HepG2 (cell line): Measurements from ENCODE around the gene TSTD2. TPM values are rescaled to one million over a fixed set of nuclear protein-coding genes. Genes with fewer than 3 reads are reported as not detected.

Source experiments
- ATAC-seq: fragments of 200-7000 bp; cut with Tn5 transposase; 3 replicates; pipeline ENCODE4 v1.9.1; 2020; ENCODE audit warnings: mild to moderate bottlenecking, moderate library complexity
- BruUV-seq: library from RNA; stranded (reverse); fragments of 400-500 nt; replicated peaks from 2 replicates; lab custom pipeline; 2021; lab: Mats Ljungman, UMichigan
- CTCF ChIA-PET: fragments of 300-600 bp; formaldehyde crosslinking; extraction: SDS; loops from one replicate; lab custom pipeline; 2021; ENCODE audit warnings: low total read pairs, inconsistent platforms, low intra/inter-chr PET ratio; lab: Yijun Ruan, JAX
- POLR2A ChIA-PET: fragments of 350-600 bp; sonication (Branson Sonifier 250); formaldehyde crosslinking; loops from one replicate; lab custom pipeline; 2020; ENCODE audit warnings: antibody characterized with exemption, inconsistent platforms; lab: Yijun Ruan, JAX
- DNase-seq: peaks from one replicate; pipeline ENCODE4 v3.0.0-alpha.2; 2015; ENCODE audit warnings: low spot score
- FAIRE-seq: peaks from 3 replicates; lab custom pipeline; 2011; peaks lifted over from hg19 to GRCh38; lab: Jason Lieb, UNC
- H2AFZ ChIP-seq: one replicate; pipeline ENCODE4 v1.6.1; 2011; ENCODE audit warnings: low read length, inconsistent platforms
- H3K27ac ChIP-seq: fragments of 300-600 bp; 3 replicates; pipeline ENCODE4 v1.8.0; 2011; ENCODE audit warnings: mixed run types, mild to moderate bottlenecking, mixed read lengths, low read length, inconsistent platforms; ENCODE audit not compliant: insufficient read depth; ENCODE audit errors: extremely low read length
- H3K27me3 ChIP-seq, 2 experiments: fragments of 200-600 bp in 1 of 2; 2 replicates in 1 of 2; 3 replicates in 1 of 2; pipeline versions ENCODE4 v1.6.0 to v1.8.0; 2011; ENCODE audit warnings: low read length in 2 of 2, mild to moderate bottlenecking in 2 of 2, moderate library complexity in 2 of 2, inconsistent platforms in 1 of 2; ENCODE audit not compliant: insufficient read depth in 2 of 2, control insufficient read depth in 1 of 2
- H3K36me3 ChIP-seq, 2 experiments: fragments of 200-600 bp in 1 of 2; replicated peaks in 1 of 2; 2 replicates in 1 of 2; 3 replicates in 1 of 2; pipeline versions ENCODE4 v1.5.1 to v1.8.0; 2011; ENCODE audit warnings: low read length in 2 of 2, inconsistent platforms in 1 of 2; ENCODE audit not compliant: insufficient read depth in 2 of 2, control insufficient read depth in 1 of 2
- H3K4me1 ChIP-seq: 2 replicates; pipeline ENCODE4 v1.5.1; 2012; ENCODE audit warnings: low read length, inconsistent platforms; ENCODE audit not compliant: insufficient read depth
- H3K4me2 ChIP-seq: 2 replicates; pipeline ENCODE4 v1.6.0; 2011; ENCODE audit warnings: low read depth, low read length, inconsistent platforms
- H3K4me3 ChIP-seq, 3 experiments: fragments of 200-600 bp in 1 of 3; sonication (generic), shearing (Covaris generic) in 1 of 3; replicated peaks in 1 of 3; 2 replicates each; pipeline ENCODE4 v1.5.1; 2011 to 2016; ENCODE audit warnings: low read length in 3 of 3, inconsistent platforms in 2 of 3, low read depth in 2 of 3, mild to moderate bottlenecking in 2 of 3, control low read depth in 1 of 3, mixed read lengths in 1 of 3; ENCODE audit not compliant: insufficient read depth in 1 of 3
- H3K79me2 ChIP-seq: one replicate; pipeline ENCODE4 v1.6.1; 2011; ENCODE audit warnings: low read length, inconsistent platforms; ENCODE audit not compliant: insufficient read depth
- H3K9ac ChIP-seq: 2 replicates; pipeline ENCODE4 v1.6.0; 2011; ENCODE audit warnings: mild to moderate bottlenecking, low read depth, low read length, inconsistent platforms; ENCODE audit not compliant: insufficient read depth
- H3K9me3 ChIP-seq: 2 replicates; pipeline ENCODE4 v1.5.1; 2012; ENCODE audit warnings: mild to moderate bottlenecking, low read length
- H4K20me1 ChIP-seq: 2 replicates; pipeline ENCODE4 v1.6.0; 2011; ENCODE audit warnings: inconsistent platforms, mild to moderate bottlenecking, low read length, moderate library complexity; ENCODE audit not compliant: insufficient read depth
- CAMTA2 ChIP-seq: sonication (generic); formaldehyde crosslinking; IDR thresholded peaks from 2 replicates; pipeline ENCODE4 v1.4.0; 2020; ENCODE audit warnings: mild to moderate bottlenecking, missing genetic modification reagents, borderline replicate concordance
- FLYWCH1 ChIP-seq: sonication (generic); formaldehyde crosslinking; IDR thresholded peaks from 2 replicates; pipeline ENCODE4 v1.8.1; 2023; ENCODE audit warnings: mild to moderate bottlenecking, missing genetic modification reagents
- HMG20A ChIP-seq: IDR thresholded peaks from 2 replicates; pipeline ENCODE4 v1.6.1; 2016; ENCODE audit warnings: borderline replicate concordance
- HOXA3 ChIP-seq: sonication (generic); formaldehyde crosslinking; IDR thresholded peaks from 2 replicates; pipeline ENCODE4 v1.5.0; 2020; ENCODE audit warnings: missing genetic modification reagents
- HOXA7 ChIP-seq: sonication (generic); formaldehyde crosslinking; IDR thresholded peaks from 2 replicates; pipeline ENCODE4 v1.8.1; 2022; ENCODE audit warnings: mild to moderate bottlenecking, missing genetic modification reagents, moderate library complexity
- RBFOX2 ChIP-seq: fragments of 200-400 bp; formaldehyde crosslinking; IDR thresholded peaks from 2 replicates; pipeline ENCODE4 v1.6.1; 2017; ENCODE audit warnings: low read depth, mild to moderate bottlenecking, low read length
- TRIM24 ChIP-seq: sonication (generic); formaldehyde crosslinking; IDR thresholded peaks from 2 replicates; pipeline ENCODE4 v1.8.0; 2022; ENCODE audit warnings: mild to moderate bottlenecking, missing genetic modification reagents
- ZKSCAN1 ChIP-seq: fragments of 150-350 bp; IDR thresholded peaks from 2 replicates; pipeline ENCODE4 v1.6.1; 2014; ENCODE audit warnings: low read length
- ZNF207 ChIP-seq: fragments of 450-650 bp; IDR thresholded peaks from 2 replicates; pipeline ENCODE4 v1.6.1; 2016; ENCODE audit warnings: antibody characterized with exemption, borderline replicate concordance
- ZNF878 ChIP-seq: sonication (generic); formaldehyde crosslinking; IDR thresholded peaks from 2 replicates; pipeline ENCODE4 v1.8.1; 2023; ENCODE audit warnings: mild to moderate bottlenecking, missing genetic modification reagents, moderate library complexity
- WGBS: methylation state at CpG from one replicate; pipeline ENCODE4 v1.1.6; 2017; ENCODE audit warnings: low lambda C conversion rate; 5-methylcytosine and 5-hydroxymethylcytosine counted together
- in situ Hi-C: cut with HindIII; loops from 2 replicates; pipeline ENCODE4 v1.10.0; 2017; ENCODE audit warnings: low pct_unique_long_range_greater_than_20kb; ENCODE audit not compliant: extremely low pct_ligation_motif_present
- intact Hi-C: fragments of 100-400 bp; cut with micrococcal nuclease; formaldehyde crosslinking; loops from one replicate; pipeline ENCODE4 v1.10.0; 2022; ENCODE audit not compliant: unreplicated experiment
- polyA plus RNA-seq, 8 experiments: library from polyadenylated mRNA; depleted of rRNA in 3 of 8; stranded (reverse) in 7 of 8; unstranded in 1 of 8; fragments of >200 nt; fragmentation: Illumina TruSeq in 4 of 8; extraction: Trizol in 4 of 8; gene quantifications; 2 replicates each; pipeline versions ENCODE4 v1.2.1 to v1.2.3, GENCODE V29; 2011 to 2016; ENCODE audit warnings: low read depth in 4 of 8, missing spikeins in 1 of 8, mixed read lengths in 1 of 8; ENCODE audit not compliant: insufficient read depth in 1 of 8
- total RNA-seq, 5 experiments: library from RNA; depleted of rRNA; stranded (reverse); fragments of >200 nt; fragmentation: Illumina TruSeq; extraction: Trizol; gene quantifications; 2 replicates each; pipeline ENCODE4 v1.2.3, GENCODE V29; 2016; ENCODE audit warnings: low read depth in 1 of 5
- TF ChIP-seq, protein P1 (sequence below): sonication (generic); formaldehyde crosslinking; IDR thresholded peaks from 2 replicates; pipeline ENCODE4 v1.4.0; 2020; ENCODE audit warnings: mild to moderate bottlenecking, missing genetic modification reagents
- TF ChIP-seq, protein P2 (sequence below): sonication (generic); formaldehyde crosslinking; IDR thresholded peaks from 2 replicates; pipeline ENCODE4 v1.5.1; 2020; ENCODE audit warnings: missing genetic modification reagents, mild to moderate bottlenecking, borderline replicate concordance
- TF ChIP-seq, protein P3 (sequence below): fragments of 450-650 bp; IDR thresholded peaks from 2 replicates; pipeline ENCODE4 v1.6.1; 2017
- TF ChIP-seq, protein P4 (sequence below): sonication (generic); formaldehyde crosslinking; IDR thresholded peaks from 2 replicates; pipeline ENCODE4 v1.5.0; 2020; ENCODE audit warnings: mild to moderate bottlenecking, missing genetic modification reagents

Gene TSTD2
- total and polyA plus RNA-seq, 2 of the 13 experiments (the other 11 are each of a cell fraction or from before 2014, with no cell fraction given) = 16.0 to 23.1 TPM

DNA sequence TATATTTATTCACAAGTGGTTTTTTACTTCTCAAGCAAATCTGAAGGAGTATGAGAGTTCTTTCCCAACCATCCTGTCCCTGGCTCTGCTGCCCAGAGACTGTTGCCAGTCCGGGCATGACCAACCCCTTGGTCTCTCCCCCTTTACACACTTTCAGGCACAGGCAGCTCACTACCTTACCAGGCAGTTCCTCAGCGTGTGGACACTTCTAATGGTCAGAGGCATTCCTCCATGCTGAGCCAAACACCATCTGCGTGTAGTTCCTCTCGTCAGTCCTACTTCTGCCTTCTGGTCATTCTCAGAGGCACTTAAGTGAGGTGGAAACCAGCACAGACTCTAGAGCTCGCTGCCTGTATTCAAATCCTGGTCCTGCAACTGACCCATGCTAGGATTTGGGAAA lies 56.1 kb downstream of the TSTD2 start (continued):
- TF ChIP-seq, protein P1, sequence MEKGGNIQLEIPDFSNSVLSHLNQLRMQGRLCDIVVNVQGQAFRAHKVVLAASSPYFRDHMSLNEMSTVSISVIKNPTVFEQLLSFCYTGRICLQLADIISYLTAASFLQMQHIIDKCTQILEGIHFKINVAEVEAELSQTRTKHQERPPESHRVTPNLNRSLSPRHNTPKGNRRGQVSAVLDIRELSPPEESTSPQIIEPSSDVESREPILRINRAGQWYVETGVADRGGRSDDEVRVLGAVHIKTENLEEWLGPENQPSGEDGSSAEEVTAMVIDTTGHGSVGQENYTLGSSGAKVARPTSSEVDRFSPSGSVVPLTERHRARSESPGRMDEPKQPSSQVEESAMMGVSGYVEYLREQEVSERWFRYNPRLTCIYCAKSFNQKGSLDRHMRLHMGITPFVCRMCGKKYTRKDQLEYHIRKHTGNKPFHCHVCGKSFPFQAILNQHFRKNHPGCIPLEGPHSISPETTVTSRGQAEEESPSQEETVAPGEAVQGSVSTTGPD (CRISPR knock-in tag) = no peak
- TF ChIP-seq, protein P2, sequence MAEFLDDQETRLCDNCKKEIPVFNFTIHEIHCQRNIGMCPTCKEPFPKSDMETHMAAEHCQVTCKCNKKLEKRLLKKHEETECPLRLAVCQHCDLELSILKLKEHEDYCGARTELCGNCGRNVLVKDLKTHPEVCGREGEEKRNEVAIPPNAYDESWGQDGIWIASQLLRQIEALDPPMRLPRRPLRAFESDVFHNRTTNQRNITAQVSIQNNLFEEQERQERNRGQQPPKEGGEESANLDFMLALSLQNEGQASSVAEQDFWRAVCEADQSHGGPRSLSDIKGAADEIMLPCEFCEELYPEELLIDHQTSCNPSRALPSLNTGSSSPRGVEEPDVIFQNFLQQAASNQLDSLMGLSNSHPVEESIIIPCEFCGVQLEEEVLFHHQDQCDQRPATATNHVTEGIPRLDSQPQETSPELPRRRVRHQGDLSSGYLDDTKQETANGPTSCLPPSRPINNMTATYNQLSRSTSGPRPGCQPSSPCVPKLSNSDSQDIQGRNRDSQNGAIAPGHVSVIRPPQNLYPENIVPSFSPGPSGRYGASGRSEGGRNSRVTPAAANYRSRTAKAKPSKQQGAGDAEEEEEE (CRISPR knock-in tag) = no peak
- TF ChIP-seq CAMTA2 (CRISPR knock-in tag) = no peak

DNA sequence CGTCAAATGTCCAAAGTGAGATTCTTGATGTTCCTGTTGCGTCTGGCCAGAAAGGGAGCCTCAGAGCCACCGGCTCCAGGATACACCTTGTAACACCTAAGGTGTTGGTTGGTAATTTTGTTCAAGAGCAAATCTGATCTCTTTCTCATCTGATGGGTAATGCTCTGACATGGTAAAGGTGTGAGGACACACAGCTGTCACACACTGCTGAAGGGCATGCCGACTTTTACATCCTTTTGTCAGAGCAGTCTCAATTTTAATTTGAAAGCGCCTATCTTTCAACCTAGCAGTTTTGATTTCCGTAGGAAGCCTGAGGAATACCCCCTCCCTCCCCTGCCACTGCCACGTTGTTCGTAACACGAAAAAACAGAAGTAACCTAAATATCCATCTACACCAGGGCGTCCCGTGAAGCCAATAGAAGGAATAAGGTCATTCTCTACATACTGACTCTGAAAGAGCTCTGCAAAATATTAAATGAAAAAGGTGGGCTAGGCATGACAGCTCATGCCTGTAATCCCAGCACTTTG lies 57.4 kb downstream of the TSTD2 start:
- no peak for DNase-seq
- ATAC-seq = no peak
- H3K9me3 ChIP-seq = no peaks in the 10 kb centered on the region
- no peaks in the 10 kb centered on the region for H3K36me3 ChIP-seq
- no peaks in the 10 kb centered on the region for H4K20me1 ChIP-seq
- H3K79me2 ChIP-seq = no peaks in the 10 kb centered on the region
- no TSS peak for BruUV-seq
- intact Hi-C loops (no loop called here), in situ Hi-C loops (no loop called here)
- 27% methylated on average over 8 of the region's 11 CpGs for WGBS
- no peak for FAIRE-seq
- no peak overlapping the region for H3K4me3 ChIP-seq
- peaks cover 0 to 10% of the 10 kb centered on the region in 2 experiments; a peak in 1 of 5 replicates for H3K27me3 ChIP-seq
- H2AFZ ChIP-seq = no peak overlapping the region
- POLR2A ChIA-PET = no interaction called here
- CTCF ChIA-PET = no interaction called here
- no peak overlapping the region for H3K27ac ChIP-seq
- H3K4me2 ChIP-seq = no peak overlapping the region
- H3K4me1 ChIP-seq = no peaks in the 10 kb centered on the region
- H3K9ac ChIP-seq = no peak overlapping the region
- TF ChIP-seq HMG20A (CRISPR knock-in tag) = no peak
- no peak for TF ChIP-seq ZKSCAN1
- TF ChIP-seq TRIM24 (CRISPR knock-in tag) = no peak
- no peak for TF ChIP-seq HOXA3 (CRISPR knock-in tag)
- TF ChIP-seq RBFOX2 = no peak
- TF ChIP-seq, protein P3, sequence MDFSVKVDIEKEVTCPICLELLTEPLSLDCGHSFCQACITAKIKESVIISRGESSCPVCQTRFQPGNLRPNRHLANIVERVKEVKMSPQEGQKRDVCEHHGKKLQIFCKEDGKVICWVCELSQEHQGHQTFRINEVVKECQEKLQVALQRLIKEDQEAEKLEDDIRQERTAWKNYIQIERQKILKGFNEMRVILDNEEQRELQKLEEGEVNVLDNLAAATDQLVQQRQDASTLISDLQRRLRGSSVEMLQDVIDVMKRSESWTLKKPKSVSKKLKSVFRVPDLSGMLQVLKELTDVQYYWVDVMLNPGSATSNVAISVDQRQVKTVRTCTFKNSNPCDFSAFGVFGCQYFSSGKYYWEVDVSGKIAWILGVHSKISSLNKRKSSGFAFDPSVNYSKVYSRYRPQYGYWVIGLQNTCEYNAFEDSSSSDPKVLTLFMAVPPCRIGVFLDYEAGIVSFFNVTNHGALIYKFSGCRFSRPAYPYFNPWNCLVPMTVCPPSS = no peak
- TF ChIP-seq HOXA7 (CRISPR knock-in tag) = no peak
- no peak for TF ChIP-seq ZNF878
- TF ChIP-seq ZNF207 = no peak
- no peak for TF ChIP-seq FLYWCH1 (CRISPR knock-in tag)
- TF ChIP-seq, protein P4, sequence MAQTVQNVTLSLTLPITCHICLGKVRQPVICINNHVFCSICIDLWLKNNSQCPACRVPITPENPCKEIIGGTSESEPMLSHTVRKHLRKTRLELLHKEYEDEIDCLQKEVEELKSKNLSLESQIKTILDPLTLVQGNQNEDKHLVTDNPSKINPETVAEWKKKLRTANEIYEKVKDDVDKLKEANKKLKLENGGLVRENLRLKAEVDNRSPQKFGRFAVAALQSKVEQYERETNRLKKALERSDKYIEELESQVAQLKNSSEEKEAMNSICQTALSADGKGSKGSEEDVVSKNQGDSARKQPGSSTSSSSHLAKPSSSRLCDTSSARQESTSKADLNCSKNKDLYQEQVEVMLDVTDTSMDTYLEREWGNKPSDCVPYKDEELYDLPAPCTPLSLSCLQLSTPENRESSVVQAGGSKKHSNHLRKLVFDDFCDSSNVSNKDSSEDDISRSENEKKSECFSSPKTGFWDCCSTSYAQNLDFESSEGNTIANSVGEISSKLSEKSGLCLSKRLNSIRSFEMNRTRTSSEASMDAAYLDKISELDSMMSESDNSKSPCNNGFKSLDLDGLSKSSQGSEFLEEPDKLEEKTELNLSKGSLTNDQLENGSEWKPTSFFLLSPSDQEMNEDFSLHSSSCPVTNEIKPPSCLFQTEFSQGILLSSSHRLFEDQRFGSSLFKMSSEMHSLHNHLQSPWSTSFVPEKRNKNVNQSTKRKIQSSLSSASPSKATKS (CRISPR knock-in tag) = no peak
